ENCODE results near the gene CORO7. TPM values are rescaled to one million over a fixed set of nuclear protein-coding genes. Genes with fewer than 3 reads are reported as not detected.
"Not testable (repeated sequence)": the region's sequence is repeated elsewhere in the genome, so short reads cannot be mapped to it uniquely, and the experiment has no call there.

CORO7 gene
- total RNA-seq, 1 experiment from 2014 or later, result 9.2 TPM

GRCh38 chr16:4344300-4344982 is 72.0 kb downstream of the CORO7 start:
- not testable (repeated sequence) for H3K9me3 ChIP-seq, H3K4me3 ChIP-seq, H3K27me3 ChIP-seq, DNase-seq
- H3K36me3 ChIP-seq, result peaks cover 73% of the 10 kb centered on the region

GRCh38 chr16:4342866-4343744 is 73.3 kb downstream of the CORO7 start:
- Histone ChIP-seq H3K27me3 (no peaks in the 10 kb centered on the region), H3K36me3 (peaks cover 79% of the 10 kb centered on the region), H3K9me3 (no peaks in the 10 kb centered on the region), H3K4me3 (no peak overlapping the region)
- no peak for DNase-seq

GRCh38 chr16:4341250-4341649 is 75.1 kb downstream of the CORO7 start:
- Histone ChIP-seq H3K4me3 (no peak overlapping the region), H3K9me3 (no peaks in the 10 kb centered on the region), H3K36me3 (peaks cover 75% of the 10 kb centered on the region), H3K27me3 (no peaks in the 10 kb centered on the region)
- no peak for DNase-seq

- no peak for DNase-seq
- Histone ChIP-seq H3K4me3 (no peak overlapping the region), H3K36me3 (peaks cover 82% of the 10 kb centered on the region), H3K27me3 (no peaks in the 10 kb centered on the region), H3K9me3 (no peaks in the 10 kb centered on the region)
Observed at GRCh38 chr16:4340443-4340842, 76.0 kb downstream of the CORO7 start.

- Histone ChIP-seq H3K36me3 (peaks cover 84% of the 10 kb centered on the region), H3K9me3 (no peaks in the 10 kb centered on the region), H3K27me3 (no peaks in the 10 kb centered on the region), H3K4me3 (no peak overlapping the region)
- DNase-seq, result peak; percentile 61
Observed at GRCh38 chr16:4339909-4340308, 76.5 kb downstream of the CORO7 start.

GRCh38 chr16:4339455-4339854 is 76.9 kb downstream of the CORO7 start:
- DNase-seq, result no peak

GRCh38 chr16:4338712-4339299 is 77.6 kb downstream of the CORO7 start:
- no peaks in the 10 kb centered on the region for H3K27me3 ChIP-seq
- no peaks in the 10 kb centered on the region for H3K9me3 ChIP-seq
- DNase-seq, result no peak
- no peak overlapping the region for H3K4me3 ChIP-seq
- H3K36me3 ChIP-seq, result peaks cover 92% of the 10 kb centered on the region

More at GRCh38 chr16:4339455-4339854, 76.9 kb downstream of the CORO7 start:
- Histone ChIP-seq H3K9me3 (no peaks in the 10 kb centered on the region), H3K36me3 (peaks cover 88% of the 10 kb centered on the region), H3K27me3 (no peaks in the 10 kb centered on the region), H3K4me3 (no peak overlapping the region)

GRCh38 chr16:4338125-4338582 is 78.2 kb downstream of the CORO7 start:
- no peaks in the 10 kb centered on the region for H3K27me3 ChIP-seq
- H3K9me3 ChIP-seq, result no peaks in the 10 kb centered on the region
- DNase-seq, result no peak
- H3K36me3 ChIP-seq, result peaks cover 92% of the 10 kb centered on the region
- H3K4me3 ChIP-seq, result no peak overlapping the region

- Histone ChIP-seq H3K27me3 (no peaks in the 10 kb centered on the region), H3K9me3 (no peaks in the 10 kb centered on the region), H3K4me3 (no peak overlapping the region), H3K36me3 (peaks cover 87% of the 10 kb centered on the region)
- no peak for DNase-seq
Observed at GRCh38 chr16:4337540-4338088, 78.8 kb downstream of the CORO7 start.

GRCh38 chr16:4336701-4337539 is 79.5 kb downstream of the CORO7 start:
- Histone ChIP-seq H3K4me3 (no peak overlapping the region), H3K36me3 (peaks cover 89% of the 10 kb centered on the region), H3K27me3 (no peaks in the 10 kb centered on the region), H3K9me3 (no peaks in the 10 kb centered on the region)
- DNase-seq, result no peak

GRCh38 chr16:4334724-4335495 is 81.5 kb downstream of the CORO7 start:
- no peak for DNase-seq
- Histone ChIP-seq H3K27me3 (no peaks in the 10 kb centered on the region), H3K36me3 (peaks cover 85% of the 10 kb centered on the region), H3K4me3 (no peak overlapping the region), H3K9me3 (no peaks in the 10 kb centered on the region)

GRCh38 chr16:4333714-4334113 is 82.7 kb downstream of the CORO7 start:
- peaks cover 82% of the 10 kb centered on the region for H3K36me3 ChIP-seq
- H3K9me3 ChIP-seq, H3K27me3 ChIP-seq, DNase-seq, H3K4me3 ChIP-seq: not testable (repeated sequence)

- Histone ChIP-seq H3K36me3 (peaks cover 78% of the 10 kb centered on the region), H3K4me3 (no peak overlapping the region), H3K9me3 (no peaks in the 10 kb centered on the region), H3K27me3 (no peaks in the 10 kb centered on the region)
- no peak for DNase-seq
Observed at GRCh38 chr16:4333308-4333638, 83.1 kb downstream of the CORO7 start.

GRCh38 chr16:4332623-4333307 is 83.6 kb downstream of the CORO7 start:
- H3K9me3 ChIP-seq, result no peaks in the 10 kb centered on the region
- H3K36me3 ChIP-seq, result peaks cover 73% of the 10 kb centered on the region
- no peak for DNase-seq
- H3K4me3 ChIP-seq, result no peak overlapping the region
- no peaks in the 10 kb centered on the region for H3K27me3 ChIP-seq

GRCh38 chr16:4332083-4332482 is 84.3 kb downstream of the CORO7 start:
- H3K27me3 ChIP-seq, result no peaks in the 10 kb centered on the region
- no peak for DNase-seq
- H3K36me3 ChIP-seq, result peaks cover 66% of the 10 kb centered on the region
- H3K9me3 ChIP-seq, result no peaks in the 10 kb centered on the region
- no peak overlapping the region for H3K4me3 ChIP-seq

Measured in MG63 (cell line).